GM19025 (cell line): ENCODE results near the gene ZNF385B.

Source experiments
- ATAC-seq: cut with Tn5 transposase; IDR thresholded peaks from one replicate; pipeline ENCODE4 v1.9.1; 2021; ENCODE audit warnings: mild to moderate bottlenecking, low read depth, moderate library complexity; ENCODE audit not compliant: unreplicated experiment

Gene ZNF385B

DNA sequence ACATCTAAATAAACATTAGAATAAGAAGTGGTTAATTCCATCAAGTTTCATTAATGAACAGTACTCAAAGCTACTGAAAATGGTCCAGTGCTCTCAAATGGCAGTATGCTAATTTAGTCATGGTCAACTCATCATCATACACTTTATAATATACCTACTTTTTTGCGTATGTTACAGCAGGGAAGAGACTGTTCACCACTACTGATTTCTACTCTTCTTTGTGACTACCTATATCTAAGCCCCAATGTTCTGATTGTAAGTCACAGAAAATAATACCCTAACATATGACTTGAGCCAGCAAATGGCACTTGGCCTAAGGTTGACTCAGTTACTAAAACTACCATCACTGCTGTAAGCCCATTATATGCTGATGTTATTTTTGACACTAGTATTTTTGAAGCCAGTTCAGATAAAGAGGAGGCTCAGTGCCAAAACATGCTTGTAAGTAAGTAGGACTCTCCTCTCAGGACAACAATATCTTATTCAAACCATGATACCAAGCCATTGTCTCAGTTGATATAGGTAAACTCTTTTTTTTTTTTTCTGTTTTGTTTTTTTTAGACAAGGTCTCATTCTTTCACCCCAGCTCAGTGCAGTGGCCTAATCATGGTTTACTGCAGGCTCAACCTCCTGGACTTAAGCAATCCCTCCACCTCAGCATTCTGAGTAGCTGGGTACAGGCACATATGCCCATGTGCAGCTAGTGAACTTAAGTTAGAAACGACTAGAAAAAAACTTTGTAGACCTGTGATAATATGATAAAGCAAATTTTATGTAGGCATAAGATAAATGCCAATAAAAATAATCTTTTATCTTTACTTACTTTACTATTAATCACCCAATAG is 266.9 kb downstream of the ZNF385B start:
- no peak for ATAC-seq

DNA sequence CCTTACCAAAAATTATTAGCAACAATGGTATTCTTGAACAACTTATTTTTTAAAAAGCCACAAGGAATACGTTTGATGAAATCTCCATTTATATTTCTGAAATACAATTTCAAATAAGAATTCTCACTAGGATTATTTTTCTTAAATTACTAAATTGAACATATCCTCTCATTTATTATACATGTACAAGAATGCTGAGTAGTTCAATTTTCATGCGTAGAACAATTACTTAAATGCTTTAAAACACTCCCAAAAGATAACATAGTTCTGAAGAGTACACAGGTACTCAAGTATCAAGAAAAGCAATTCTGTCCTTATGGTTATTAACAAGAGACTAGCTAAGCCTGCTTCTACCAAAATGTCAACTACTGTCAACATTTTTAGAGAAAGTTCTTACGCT is 268.1 kb downstream of the ZNF385B start:
- ATAC-seq = no peak

GRCh38 chr2:179592167-179592936 is 269.1 kb downstream of the ZNF385B start:
- no peak for ATAC-seq

DNA sequence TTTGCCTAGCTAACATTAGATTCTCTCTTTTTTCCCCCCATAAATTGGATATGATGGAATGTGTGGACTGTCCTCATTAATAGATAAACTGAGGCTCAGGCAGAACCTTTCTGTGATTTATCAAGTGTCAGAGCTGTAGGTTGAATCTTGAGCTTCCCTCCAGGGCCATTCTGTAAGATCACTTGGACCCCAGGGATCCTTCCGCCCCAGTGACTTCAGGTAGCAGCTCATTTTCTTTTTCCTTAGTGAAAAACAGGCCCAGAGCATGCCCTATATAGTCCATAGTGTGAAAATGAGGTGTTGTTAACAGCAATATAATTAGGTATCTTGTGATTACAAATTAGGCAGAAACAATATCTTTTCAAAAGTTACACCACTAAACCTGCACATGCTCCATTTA is 269.7 kb downstream of the ZNF385B start:
- ATAC-seq = no peak

DNA sequence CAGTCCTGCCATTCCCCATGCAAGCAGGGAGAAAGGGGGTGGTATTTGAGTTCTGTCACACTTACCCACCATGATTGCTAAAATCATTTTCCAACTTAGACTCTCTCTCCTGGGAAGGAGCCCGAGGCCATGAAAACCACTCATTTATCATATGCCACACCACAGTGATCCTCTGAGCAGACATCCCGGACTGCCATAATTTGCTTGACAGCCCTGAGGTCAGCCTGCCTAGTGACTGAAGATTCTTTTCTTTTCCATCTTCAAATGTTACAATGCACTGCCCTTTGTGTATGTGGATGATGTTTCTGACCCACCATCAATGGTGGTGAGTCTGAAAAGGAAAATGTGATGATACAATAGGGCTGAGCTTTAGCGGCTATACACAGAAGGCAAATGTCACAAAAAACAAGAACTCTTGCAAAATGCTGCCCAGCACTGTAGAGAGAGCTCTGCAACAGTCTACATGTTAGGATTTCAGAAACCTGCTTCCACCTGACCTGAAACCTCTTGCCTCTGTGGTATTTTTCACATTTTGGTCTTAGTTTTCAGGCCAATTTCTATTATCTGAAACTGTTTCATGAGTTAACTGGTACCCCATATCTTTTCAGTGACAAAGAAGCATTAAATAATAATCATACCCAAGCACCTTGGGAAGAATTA is 272.8 kb downstream of the ZNF385B start:
- ATAC-seq = no peak

DNA sequence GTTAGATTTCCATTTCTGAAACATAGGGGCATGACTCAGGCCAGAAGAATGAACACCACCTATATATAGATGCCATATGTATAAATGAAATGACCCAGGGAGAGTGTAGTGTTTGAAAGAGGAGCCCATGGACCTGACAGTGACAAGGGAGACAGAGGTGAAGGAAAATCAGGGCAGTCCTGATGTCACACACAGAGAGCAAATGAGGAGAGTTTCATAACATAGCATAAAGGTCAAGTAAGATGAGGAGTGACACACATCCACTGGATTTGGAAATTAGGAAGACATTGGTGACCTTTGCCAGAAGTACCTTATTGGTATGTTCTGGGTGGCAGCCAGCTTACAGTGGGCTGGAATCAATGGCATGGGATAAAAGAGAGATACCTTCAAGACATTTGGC is 276.7 kb downstream of the ZNF385B start:
- ATAC-seq = no peak

DNA sequence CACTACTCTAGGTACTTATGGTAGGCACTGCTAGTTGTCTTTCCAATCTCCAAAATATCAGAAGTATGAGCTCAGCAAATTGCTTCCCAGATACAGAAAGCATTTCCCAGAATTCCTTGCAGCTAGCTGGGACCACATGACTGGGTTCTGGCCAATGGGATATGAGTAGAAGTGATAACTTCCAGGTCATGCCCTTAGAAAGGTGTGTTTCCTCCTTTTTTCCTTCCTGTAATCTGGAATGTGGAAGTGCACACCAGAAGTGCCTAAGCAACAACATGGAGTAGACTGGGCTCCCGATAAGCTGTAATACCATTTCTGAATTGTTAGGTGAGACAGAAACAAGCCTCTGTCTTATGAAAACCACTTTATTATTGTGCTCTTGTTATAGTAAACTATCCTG is 279.8 kb downstream of the ZNF385B start:
- ATAC-seq = no peak

- ATAC-seq = no peak
Measured at GRCh38 chr2:179580378-179581146, 280.9 kb downstream of the ZNF385B start.

DNA sequence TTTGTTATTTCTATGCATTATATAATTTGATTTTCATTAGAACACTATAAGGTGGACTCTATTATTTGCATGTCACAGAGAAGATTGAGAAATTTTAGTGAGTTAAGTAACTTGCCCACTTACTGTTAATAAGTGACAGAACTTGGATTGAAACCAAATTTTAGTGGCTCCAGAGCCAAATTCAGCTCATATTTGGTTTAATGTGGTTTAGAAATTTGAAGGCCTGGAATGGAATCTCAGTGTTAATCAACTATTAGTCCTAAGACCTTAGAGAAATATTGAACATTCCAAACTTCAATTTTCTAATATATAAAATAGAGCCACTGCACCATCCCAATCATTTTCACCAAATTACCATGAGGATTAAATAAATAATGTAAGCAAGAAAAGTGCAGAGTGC is 281.6 kb downstream of the ZNF385B start:
- no peak for ATAC-seq

DNA sequence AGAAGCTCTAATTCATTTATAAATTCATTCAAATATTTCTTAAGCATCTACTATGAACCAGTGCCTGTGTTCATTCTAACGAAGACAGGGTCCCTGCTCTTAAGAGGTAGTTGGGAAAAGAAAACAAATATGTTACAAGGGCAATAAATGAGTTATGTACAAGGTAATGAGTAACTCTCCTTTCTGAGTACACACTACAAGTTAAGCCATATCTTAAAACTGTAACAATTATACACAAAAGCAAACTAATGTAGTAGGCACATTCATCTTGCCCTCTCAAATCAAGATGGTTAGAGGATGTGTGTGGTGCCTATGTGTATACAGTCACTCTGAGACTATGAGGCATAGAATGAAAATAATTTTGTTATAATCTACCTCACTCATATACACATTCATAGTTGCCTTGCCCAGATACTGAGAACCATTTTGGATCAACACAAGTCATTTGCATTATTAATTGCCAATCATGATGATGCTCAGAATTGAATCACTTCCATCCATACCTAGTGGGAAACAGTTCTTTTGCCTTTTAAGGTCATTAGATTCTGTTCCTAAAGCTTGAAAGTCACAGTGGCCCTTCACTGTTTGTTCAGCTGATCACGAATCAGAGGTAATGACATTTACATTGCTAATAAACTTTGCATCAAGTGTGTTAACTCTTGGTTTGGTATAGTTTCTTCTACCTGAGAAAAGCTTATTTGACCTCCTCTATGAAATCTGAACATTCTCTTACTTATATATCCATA is 283.1 kb downstream of the ZNF385B start:
- ATAC-seq = no peak

DNA sequence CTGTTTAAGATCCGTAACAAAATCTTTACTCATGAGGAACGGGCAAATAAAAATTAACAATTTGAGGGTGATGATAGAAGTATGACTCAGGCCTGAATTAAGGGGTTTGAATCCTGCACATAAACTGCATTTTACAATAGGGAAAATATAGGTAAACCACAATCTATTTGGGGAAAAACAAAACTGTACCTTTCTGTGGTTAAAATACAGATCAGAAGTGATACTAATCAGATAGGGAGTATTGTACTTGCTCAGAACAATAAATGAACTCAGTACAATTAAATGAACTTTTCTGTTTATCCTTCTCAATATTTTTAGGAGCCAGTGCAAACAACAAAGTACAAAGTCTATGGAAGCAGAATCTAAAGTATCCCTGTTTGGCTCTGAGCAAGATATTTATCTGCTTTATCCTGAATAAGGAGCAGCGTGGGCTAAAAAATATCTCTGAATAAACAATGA is 287.3 kb downstream of the ZNF385B start:
- ATAC-seq = no peak

DNA sequence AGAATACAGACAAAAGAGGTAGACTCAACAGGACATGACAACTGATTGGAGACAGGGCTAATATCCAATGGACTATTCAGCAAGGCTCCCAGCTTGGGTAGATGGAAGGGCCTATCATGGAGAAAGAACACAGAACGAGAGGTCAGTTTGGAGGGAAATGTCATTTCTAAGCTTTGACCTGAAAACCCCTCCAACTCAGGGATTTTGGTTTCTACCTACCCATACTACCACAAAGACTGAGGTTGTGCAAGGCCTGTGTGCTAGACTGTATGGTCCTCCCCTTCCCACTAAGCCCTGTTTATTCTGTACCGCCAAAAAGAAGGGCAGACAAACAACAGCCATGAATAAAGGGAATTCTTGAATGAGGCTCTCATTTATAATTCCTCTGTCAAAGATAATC is 288.9 kb downstream of the ZNF385B start:
- ATAC-seq = no peak

DNA sequence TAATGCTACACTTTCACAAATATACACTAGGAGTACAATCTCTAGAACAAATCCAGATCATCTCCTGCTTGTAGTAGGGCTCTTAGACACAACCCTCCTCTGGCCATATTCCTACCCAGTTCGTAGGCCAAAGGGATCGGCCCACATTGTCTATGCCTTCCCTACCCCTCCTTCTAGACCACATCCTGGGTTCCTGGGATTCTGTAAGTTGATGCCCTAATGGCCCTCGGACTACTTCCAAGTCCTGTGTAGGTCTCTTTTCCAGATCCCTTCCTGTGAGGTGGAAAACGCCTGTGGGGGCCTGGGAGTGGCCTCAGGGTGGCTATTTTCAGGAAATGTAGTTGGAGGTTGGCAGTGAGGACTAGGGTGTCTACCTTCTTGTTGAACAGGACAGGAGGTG is 289.7 kb downstream of the ZNF385B start:
- ATAC-seq = no peak

GRCh38 chr2:179571252-179571651 is 290.2 kb downstream of the ZNF385B start:
- no peak for ATAC-seq

DNA sequence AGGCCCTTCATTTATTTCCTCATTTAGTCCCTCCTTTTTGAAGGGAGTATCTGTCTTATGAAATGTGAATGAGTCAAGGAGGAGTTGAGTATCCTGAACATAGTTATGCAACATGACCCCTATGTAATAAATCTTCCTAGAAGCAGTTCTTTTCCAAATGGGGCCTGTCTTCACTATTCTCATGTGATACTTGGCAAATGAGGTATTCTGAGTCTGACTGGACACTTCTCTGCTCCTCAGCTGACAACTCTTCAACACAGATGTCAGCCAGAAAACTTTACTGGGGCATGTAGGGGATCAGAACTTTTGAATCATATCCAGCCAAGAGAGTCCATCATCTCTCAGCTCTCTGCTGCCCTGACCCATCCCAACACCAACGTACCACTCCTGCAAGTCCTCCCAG is 291.6 kb downstream of the ZNF385B start:
- no peak for ATAC-seq

GRCh38 chr2:179565807-179566206 is 295.6 kb downstream of the ZNF385B start:
- no peak for ATAC-seq

DNA sequence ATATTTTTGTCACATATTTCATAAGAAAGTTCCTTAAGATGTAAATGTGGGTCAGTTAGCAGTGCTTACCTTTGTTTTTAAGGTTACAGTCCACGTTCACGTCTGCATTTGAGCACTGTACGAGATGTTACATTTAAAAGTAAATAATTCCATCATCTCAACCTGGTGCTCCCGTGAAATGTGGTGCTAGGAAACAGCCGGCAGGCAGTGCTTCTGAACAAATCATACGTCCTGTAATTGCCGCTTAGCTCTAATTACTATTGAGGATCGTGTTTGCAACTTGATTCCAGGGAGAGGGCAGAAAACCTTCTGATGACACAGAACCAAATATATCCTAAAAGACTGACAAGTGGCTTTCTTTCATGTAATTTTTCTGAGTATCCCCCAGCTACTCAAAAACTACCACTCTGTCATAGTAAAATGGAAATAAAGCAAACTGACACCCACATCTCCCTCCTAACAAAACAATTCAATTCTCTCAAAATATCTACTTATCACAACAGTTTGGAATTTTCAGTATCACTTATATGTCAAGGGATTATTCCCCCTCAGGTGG is 299.0 kb downstream of the ZNF385B start:
- no peak for ATAC-seq

GRCh38 chr2:179561702-179562101 is 299.7 kb downstream of the ZNF385B start:
- ATAC-seq = no peak

DNA sequence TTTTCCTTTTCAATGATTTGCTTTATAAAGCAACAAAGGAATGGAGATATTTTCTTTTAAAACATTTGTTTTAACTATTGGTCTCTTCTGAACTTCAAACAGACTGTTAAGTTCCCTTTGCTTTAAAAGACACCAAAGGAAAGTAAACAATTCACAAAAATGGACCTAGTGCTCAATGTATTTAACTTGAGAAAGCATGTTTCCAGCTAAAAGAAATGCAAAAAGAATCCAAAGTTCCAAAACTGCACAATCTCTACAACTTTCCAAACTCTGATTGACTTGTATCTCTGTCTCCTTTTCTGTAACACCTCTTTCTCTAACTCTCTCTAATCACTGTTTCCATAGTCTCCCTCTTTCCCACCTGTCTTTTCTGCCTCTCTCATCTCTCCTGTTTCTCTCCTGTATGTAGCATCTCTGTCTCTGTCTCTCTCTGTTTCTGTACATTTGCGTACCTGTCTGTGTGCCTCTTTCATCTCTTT is 301.1 kb downstream of the ZNF385B start:
- ATAC-seq = no peak
